Erythroblast (primary cell): Measurements from ENCODE around the gene HELZ2.

ENCODE experiments used
- GATA1 ChIP-seq: IDR thresholded peaks from 2 replicates; pipeline ENCODE4 v1.6.1; 2011; ENCODE audit warnings: low read depth, mild to moderate bottlenecking, control low read depth, low read length, moderate library complexity
- POLR2A ChIP-seq: IDR thresholded peaks from 2 replicates; pipeline ENCODE4 v1.6.1; 2011; ENCODE audit warnings: mild to moderate bottlenecking, low read length

DNA sequence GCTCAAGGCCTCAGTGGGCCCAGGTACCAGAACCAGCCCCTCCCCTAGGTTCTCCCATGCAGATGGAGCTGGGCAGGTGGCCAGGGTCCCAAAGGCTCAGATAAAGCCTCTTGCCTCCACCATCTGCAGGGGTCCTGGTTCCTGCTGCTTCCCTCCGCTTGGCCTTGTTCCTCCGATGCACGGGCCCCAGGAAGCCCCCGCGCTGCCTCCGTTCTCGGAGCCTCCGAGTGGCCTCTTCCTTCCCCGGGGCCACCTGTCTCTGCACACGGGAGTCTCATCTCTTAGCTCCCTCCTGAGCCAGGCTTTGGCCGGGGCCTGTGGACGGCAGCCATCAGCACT lies 35.0 kb downstream of the HELZ2 start:
- TF ChIP-seq POLR2A (no peak), GATA1 (no peak)
